Retina (tissue), 1 donor: ENCODE data around the gene SNCB.
"Not testable (repeated sequence)": the region's sequence is repeated elsewhere in the genome, so short reads cannot be mapped to it uniquely, and the experiment has no call there.

Experiments used
- DNase-seq: peaks from one replicate; pipeline ENCODE4 v3.0.0-alpha.2; 2016

Gene SNCB

GRCh38 chr5:176596689-176597416 lies 33.5 kb downstream of the SNCB start:
- peak; percentile 72 for DNase-seq

GRCh38 chr5:176596069-176596644 lies 34.2 kb downstream of the SNCB start:
- DNase-seq, result no peak

- no peak for DNase-seq
Observed at GRCh38 chr5:176595386-176595943, 34.9 kb downstream of the SNCB start.

GRCh38 chr5:176594554-176594953 lies 35.8 kb downstream of the SNCB start:
- no peak for DNase-seq

GRCh38 chr5:176593273-176593869 lies 37.0 kb downstream of the SNCB start:
- no peak for DNase-seq

GRCh38 chr5:176592573-176592972 lies 37.8 kb downstream of the SNCB start:
- DNase-seq, result no peak

GRCh38 chr5:176591667-176592066 lies 38.7 kb downstream of the SNCB start:
- not testable (repeated sequence) for DNase-seq

- no peak for DNase-seq
Observed at GRCh38 chr5:176590035-176590717, 40.2 kb downstream of the SNCB start.

GRCh38 chr5:176589039-176589769 lies 41.1 kb downstream of the SNCB start:
- DNase-seq, result no peak

GRCh38 chr5:176588297-176588696 lies 42.0 kb downstream of the SNCB start:
- no peak for DNase-seq

GRCh38 chr5:176587398-176587797 lies 42.9 kb downstream of the SNCB start:
- DNase-seq, result no peak

GRCh38 chr5:176583076-176583475 lies 47.3 kb downstream of the SNCB start:
- no peak for DNase-seq

GRCh38 chr5:176581361-176581760 lies 49.0 kb downstream of the SNCB start:
- DNase-seq, result no peak

- DNase-seq, result no peak
Observed at GRCh38 chr5:176579323-176579722, 51.0 kb downstream of the SNCB start.

- DNase-seq, result peak; percentile 53
Observed at GRCh38 chr5:176578391-176578808, 51.9 kb downstream of the SNCB start.

- peak; percentile 43 for DNase-seq
Observed at GRCh38 chr5:176577312-176578176, 52.8 kb downstream of the SNCB start.

GRCh38 chr5:176575488-176576422 lies 54.6 kb downstream of the SNCB start:
- no peak for DNase-seq

GRCh38 chr5:176575066-176575465 lies 55.3 kb downstream of the SNCB start:
- DNase-seq, result no peak

- DNase-seq, result no peak
Observed at GRCh38 chr5:176574297-176574591, 56.1 kb downstream of the SNCB start.

- peak; percentile 81 for DNase-seq
Observed at GRCh38 chr5:176573564-176574296, 56.6 kb downstream of the SNCB start.
